ENCODE measurements around the gene SETD6.

- TF ChIP-seq CTCF (IDR thresholded peaks at IDR 0.05), result no peak
- TF ChIP-seq POLR2AphosphoS5 (IDR thresholded peaks at IDR 0.05), result no peak
- no peak for TF ChIP-seq POLR2A (IDR thresholded peaks at IDR 0.05)
- TF ChIP-seq EP300 (IDR thresholded peaks at IDR 0.05), result no peak
Observed at GRCh38 chr16:58466396-58466795, 48.9 kb upstream of the SETD6 start.
